D721Med (cell line): ENCODE data around the gene SEPTIN6.
"Not testable (repeated sequence)": the region's sequence is repeated elsewhere in the genome, so short reads cannot be mapped to it uniquely, and the experiment has no call there.

Experiments used
- DNase-seq: peaks from one replicate; pipeline ENCODE4 v3.0.0; 2011; ENCODE audit warnings: low spot score; ENCODE audit not compliant: insufficient read length
- FAIRE-seq: peaks from 2 replicates; lab custom pipeline; 2011; peaks lifted over from hg19 to GRCh38; lab: Jason Lieb, UNC
- CTCF ChIP-seq: IDR thresholded peaks from 2 replicates; pipeline ENCODE4 v1.5.1; 2012; ENCODE audit warnings: mild to moderate bottlenecking, control low read depth; ENCODE audit not compliant: insufficient read depth; ENCODE audit errors: missing control alignments

SEPTIN6 gene

DNA sequence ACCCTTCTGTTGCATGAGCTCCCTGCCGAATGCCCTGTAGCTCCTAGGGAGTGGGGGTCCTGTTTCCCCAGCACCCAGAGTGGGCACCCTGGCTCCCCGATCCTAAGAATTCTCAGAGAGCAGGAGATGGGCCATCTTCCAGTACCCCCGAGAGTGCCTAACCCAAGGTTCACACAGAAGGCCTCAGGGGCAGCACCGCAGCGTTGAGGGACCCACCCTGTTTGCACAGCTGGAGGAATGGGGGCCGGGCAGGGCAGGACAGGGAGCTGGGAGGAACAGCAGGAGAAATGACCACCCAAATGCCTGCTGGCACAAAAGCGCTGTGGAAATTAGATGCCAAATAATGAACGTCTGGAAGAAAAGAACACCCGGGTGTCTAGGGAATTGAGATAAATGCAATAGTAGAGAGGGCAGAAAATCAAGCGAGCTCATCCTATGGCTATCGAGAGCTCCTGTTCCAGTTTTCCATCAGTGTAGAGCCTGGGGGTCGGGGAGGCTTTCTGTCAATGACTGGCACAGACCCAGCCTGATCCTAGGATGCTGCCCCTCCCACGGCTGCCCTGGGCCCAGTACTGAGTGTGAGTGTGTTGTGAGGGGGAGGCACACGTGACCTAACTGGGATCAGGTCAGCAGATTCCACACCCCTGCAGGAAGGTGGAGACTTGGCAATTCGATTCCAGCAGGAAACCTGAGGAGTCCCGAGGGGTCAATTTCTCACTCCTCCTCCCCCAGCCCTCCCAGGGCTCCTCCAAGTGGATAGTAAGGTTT lies 25.7 kb downstream of the SEPTIN6 start:
- FAIRE-seq = no peak
- no peak for TF ChIP-seq CTCF
- DNase-seq = no peak

DNA sequence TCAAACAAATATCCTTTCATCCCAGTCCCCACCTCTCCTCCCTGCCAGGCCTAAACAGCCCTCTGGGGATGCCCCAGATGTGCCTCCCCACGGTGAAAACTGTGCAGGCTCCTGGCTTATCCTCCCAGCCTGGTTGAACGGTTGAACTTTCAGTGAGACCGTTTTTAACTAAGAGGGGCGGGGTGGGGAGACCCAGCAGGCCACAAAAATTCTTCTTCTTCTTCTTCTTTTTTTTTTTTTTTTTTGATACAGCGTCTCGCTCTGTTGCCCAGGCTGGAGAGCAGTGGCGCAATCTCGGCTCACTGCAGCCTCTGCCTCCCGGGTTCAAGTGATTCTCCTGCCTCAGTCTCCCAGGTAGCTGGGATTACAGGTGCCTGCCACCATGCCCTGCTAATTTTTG lies 28.1 kb downstream of the SEPTIN6 start:
- not testable (repeated sequence) for FAIRE-seq, DNase-seq

GRCh38 chrX:119661486-119661885 lies 31.5 kb downstream of the SEPTIN6 start:
- DNase-seq = no peak
- TF ChIP-seq CTCF = no peak
- FAIRE-seq = no peak

DNA sequence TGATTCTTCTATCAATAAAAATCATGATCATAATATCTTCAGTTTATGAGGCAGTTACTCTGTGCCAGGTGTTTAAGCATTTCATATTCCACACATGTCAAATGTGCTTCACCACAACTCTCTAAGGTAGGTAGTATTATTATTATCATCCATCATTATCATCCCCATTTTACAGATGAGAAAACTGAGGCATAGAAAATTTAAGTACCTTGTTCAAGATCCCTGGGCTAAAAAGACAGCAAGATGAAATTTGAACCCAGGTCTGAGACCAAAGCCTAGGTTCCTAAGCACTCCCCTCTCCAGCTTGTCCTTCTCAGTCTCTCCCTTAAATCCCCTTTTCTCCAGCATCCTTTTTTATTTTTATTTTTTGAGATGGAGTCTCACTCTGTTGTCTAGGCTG lies 33.4 kb downstream of the SEPTIN6 start:
- FAIRE-seq (no peak), DNase-seq (no peak)
- TF ChIP-seq CTCF = no peak

DNA sequence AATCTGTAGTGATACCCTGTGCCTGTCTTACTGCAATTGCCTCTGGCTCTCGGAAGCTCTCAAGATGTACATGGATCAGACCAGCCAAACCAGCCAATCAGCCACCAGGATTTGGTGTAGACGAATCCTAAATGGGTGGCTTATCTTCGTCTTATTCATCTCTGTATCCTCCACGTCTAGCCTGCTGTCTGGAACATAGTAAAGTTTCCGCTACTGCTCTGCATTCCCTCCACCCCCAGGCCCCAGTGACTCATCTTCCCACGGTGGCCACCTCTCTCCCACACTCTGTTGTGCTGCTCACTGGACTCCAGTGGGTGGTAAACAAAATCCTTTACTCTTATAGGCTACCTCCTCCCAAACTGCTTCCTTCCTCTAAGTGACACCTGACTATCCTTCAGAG lies 37.8 kb downstream of the SEPTIN6 start:
- no peak for FAIRE-seq
- TF ChIP-seq CTCF = no peak
- no peak for DNase-seq

GRCh38 chrX:119654112-119654531 lies 38.8 kb downstream of the SEPTIN6 start:
- FAIRE-seq = no peak
- no peak for TF ChIP-seq CTCF
- DNase-seq = no peak

DNA sequence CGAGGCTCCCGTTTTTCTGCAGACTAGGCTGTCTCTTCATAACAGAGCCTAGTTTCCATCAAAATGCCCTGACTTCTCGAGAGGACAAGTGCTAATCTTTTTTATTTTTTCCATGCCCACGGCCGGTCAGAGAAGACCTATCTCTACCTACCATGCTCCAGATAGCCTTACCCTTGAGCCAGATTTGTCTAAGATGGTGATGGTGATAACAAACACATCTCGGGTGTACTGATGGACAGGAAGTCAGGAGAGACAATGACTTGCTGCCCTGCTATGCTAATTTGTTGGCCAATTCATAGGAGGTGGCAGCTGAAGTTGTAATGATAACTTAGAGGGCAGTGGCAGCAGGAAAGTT lies 44.6 kb downstream of the SEPTIN6 start:
- DNase-seq = no peak
- no peak for FAIRE-seq
- TF ChIP-seq CTCF = no peak
